K562 (cell line): ENCODE data around the gene MADD. TPM values are rescaled to one million over a fixed set of nuclear protein-coding genes. Genes with fewer than 3 reads are reported as not detected.

Experiments
- ATAC-seq: fragments of 200-7000 bp; cut with Tn5 transposase; 3 replicates; pipeline ENCODE4 v1.9.1; 2020; ENCODE audit warnings: moderate library complexity
- BruUV-seq: library from RNA; stranded (reverse); fragments of 400-500 nt; replicated peaks from 2 replicates; lab custom pipeline; 2021; lab: Mats Ljungman, UMichigan
- CTCF ChIA-PET: fragments of 300-600 bp; formaldehyde crosslinking; extraction: SDS; loops from one replicate; lab custom pipeline; 2021; ENCODE audit warnings: low intra/inter-chr PET ratio; lab: Yijun Ruan, JAX
- POLR2A ChIA-PET: fragments of 300-600, 350-650 bp; sonication (Branson Sonifier 250); formaldehyde crosslinking; extraction: SDS; loops from one replicate; lab custom pipeline; 2021; ENCODE audit warnings: antibody characterized with exemption, inconsistent platforms; lab: Yijun Ruan, JAX
- DNase-seq, 4 experiments: peaks; one replicate each; pipeline versions ENCODE4 v3.0.0 to v3.0.0-alpha.2; 2011 to 2018; ENCODE audit warnings: low spot score in 3 of 4, mixed read lengths in 3 of 4; ENCODE audit errors: extremely low read depth in 1 of 4
- FAIRE-seq: peaks from 2 replicates; lab custom pipeline; 2011; peaks lifted over from hg19 to GRCh38; lab: Jason Lieb, UNC
- H2AFZ ChIP-seq: 2 replicates; pipeline ENCODE4 v1.6.0; 2011; ENCODE audit warnings: low read depth, low read length, control low read depth, inconsistent platforms
- H3K27ac ChIP-seq: fragments of 200-600 bp; 3 replicates; pipeline ENCODE4 v1.8.0; 2011; ENCODE audit warnings: low read depth, mild to moderate bottlenecking, control low read depth, inconsistent platforms, low read length, moderate library complexity, mixed read lengths; ENCODE audit errors: extremely low read depth
- H3K27me3 ChIP-seq, 2 experiments: fragments of 300-600 bp in 1 of 2; 2 replicates in 1 of 2; 3 replicates in 1 of 2; pipeline versions ENCODE4 v1.6.0 to v1.8.0; 2011; ENCODE audit warnings: inconsistent platforms in 2 of 2, low read length in 2 of 2, mild to moderate bottlenecking in 1 of 2, mixed read lengths in 1 of 2, moderate library complexity in 1 of 2; ENCODE audit not compliant: control insufficient read depth in 2 of 2, insufficient read depth in 2 of 2
- H3K36me3 ChIP-seq: fragments of 300-600 bp; 3 replicates; pipeline ENCODE4 v1.8.0; 2011; ENCODE audit warnings: mild to moderate bottlenecking, low read length, inconsistent platforms; ENCODE audit not compliant: control insufficient read depth, insufficient read depth
- H3K4me1 ChIP-seq, 2 experiments: fragments of 200-600 bp in 1 of 2; replicated peaks in 1 of 2; 2 replicates in 1 of 2; 3 replicates in 1 of 2; pipeline versions ENCODE4 v1.5.1 to v1.8.0; 2011; ENCODE audit warnings: inconsistent platforms in 2 of 2, low read length in 2 of 2, mild to moderate bottlenecking in 1 of 2, mixed read lengths in 1 of 2, moderate library complexity in 1 of 2; ENCODE audit not compliant: control insufficient read depth in 2 of 2, insufficient read depth in 2 of 2
- H3K4me2 ChIP-seq: 2 replicates; pipeline ENCODE4 v1.6.1; 2011; ENCODE audit warnings: low read length, control low read depth, inconsistent platforms, mixed read lengths; ENCODE audit not compliant: insufficient read depth
- H3K4me3 ChIP-seq: fragments of 200-600 bp; sonication (generic), shearing (Covaris generic); 2 replicates; pipeline ENCODE4 v1.5.1; 2016; ENCODE audit warnings: control low read depth, inconsistent platforms
- H3K79me2 ChIP-seq: fragments of 200-600 bp; 3 replicates; pipeline ENCODE4 v1.8.0; 2011; ENCODE audit warnings: low read length, inconsistent platforms; ENCODE audit not compliant: control insufficient read depth, insufficient read depth
- H3K9ac ChIP-seq, 2 experiments: 2 replicates each; pipeline versions ENCODE4 v1.6.0 to v1.6.1; 2011; ENCODE audit warnings: low read depth in 2 of 2, low read length in 2 of 2, control low read depth in 1 of 2, inconsistent platforms in 1 of 2, mild to moderate bottlenecking in 1 of 2, mixed read lengths in 1 of 2; ENCODE audit not compliant: insufficient read depth in 1 of 2
- H3K9me1 ChIP-seq: one replicate; pipeline ENCODE4 v1.6.0; 2011; ENCODE audit warnings: inconsistent platforms, mild to moderate bottlenecking, low read length, moderate library complexity; ENCODE audit not compliant: control insufficient read depth, insufficient read depth
- H3K9me3 ChIP-seq: replicated peaks from 2 replicates; pipeline ENCODE4 v1.5.1; 2011; ENCODE audit warnings: low read depth, low read length, inconsistent platforms; ENCODE audit not compliant: control insufficient read depth, insufficient read depth
- H4K20me1 ChIP-seq: replicated peaks from 2 replicates; pipeline ENCODE4 v1.6.1; 2011; ENCODE audit warnings: low read length, inconsistent platforms, mixed read lengths; ENCODE audit not compliant: control insufficient read depth, insufficient read depth
- CREB3 ChIP-seq: fragments of 450-650 bp; conservative IDR thresholded peaks from 2 replicates; pipeline ENCODE4 v1.6.1; 2016; ENCODE audit warnings: missing genetic modification characterization, low read depth, mild to moderate bottlenecking, missing compliant biosample characterization, moderate library complexity
- EGR1 ChIP-seq: fragments of 450-650 bp; conservative IDR thresholded peaks from 2 replicates; pipeline ENCODE4 v1.6.1; 2017; ENCODE audit warnings: mild to moderate bottlenecking
- EHMT2 ChIP-seq: fragments of 450-650 bp; IDR thresholded peaks from 2 replicates; pipeline ENCODE4 v1.6.1; 2018; ENCODE audit warnings: antibody characterized with exemption
- KAT8 ChIP-seq: fragments of 450-650 bp; IDR thresholded peaks from 2 replicates; pipeline ENCODE4 v1.6.1; 2016; ENCODE audit warnings: low read depth, mild to moderate bottlenecking
- KDM1A ChIP-seq, 2 experiments: fragments of 450-650 bp; IDR thresholded peaks; 2 replicates each; pipeline ENCODE4 v1.6.1; 2016; ENCODE audit warnings: mild to moderate bottlenecking in 2 of 2
- NELFE ChIP-seq: IDR thresholded peaks from 2 replicates; pipeline ENCODE4 v1.6.1; 2011; ENCODE audit warnings: mild to moderate bottlenecking; ENCODE audit not compliant: insufficient read depth, insufficient read length
- PTBP1 ChIP-seq: fragments of 200-400 bp; formaldehyde crosslinking; IDR thresholded peaks from 2 replicates; pipeline ENCODE4 v1.6.1; 2017; ENCODE audit warnings: low read depth, low read length
- SMARCA4 ChIP-seq: fragments of 450-650 bp; IDR thresholded peaks from 2 replicates; pipeline ENCODE4 v1.6.1; 2016
- SRSF3 ChIP-seq: fragments of 200-400 bp; formaldehyde crosslinking; IDR thresholded peaks from 2 replicates; pipeline ENCODE4 v1.6.1; 2016; ENCODE audit warnings: mild to moderate bottlenecking, low read length, moderate library complexity; ENCODE audit not compliant: insufficient read depth
- TBP ChIP-seq: optimal IDR thresholded peaks from 2 replicates; pipeline ENCODE3; 2011; ENCODE audit warnings: low read depth, low read length, improper control_type of control experiment
- ZNF121 ChIP-seq: sonication (generic); formaldehyde crosslinking; conservative IDR thresholded peaks from 2 replicates; pipeline ENCODE4 v1.8.0; 2022; ENCODE audit warnings: missing genetic modification reagents
- ZNF57 ChIP-seq: fragments of 450-650 bp; formaldehyde crosslinking; IDR thresholded peaks from 2 replicates; pipeline ENCODE4 v1.4.0; 2020; ENCODE audit warnings: mild to moderate bottlenecking, moderate library complexity
- ZNF592 ChIP-seq: fragments of 450-650 bp; IDR thresholded peaks from 2 replicates; pipeline ENCODE4 v1.6.1; 2017; ENCODE audit warnings: antibody characterized with exemption, mild to moderate bottlenecking
- whole genome bisulfite sequencing: fragments of 100-300 bp; shearing (Covaris generic); methylation state at CpG from one replicate; pipeline ENCODE4 v1.1.6; 2016; ENCODE audit warnings: low coverage, mixed read lengths; ENCODE audit not compliant: insufficient coverage; ENCODE audit errors: missing lambda C conversion rate; 5-methylcytosine and 5-hydroxymethylcytosine counted together
- in situ Hi-C: fragments of 300-500 bp; cut with MboI; formaldehyde crosslinking; loops from 4 replicates; pipeline ENCODE4 v1.15.0; 2018; ENCODE audit warnings: inconsistent platforms, mixed read lengths
- intact Hi-C: fragments of 100-400 bp; cut with micrococcal nuclease; formaldehyde crosslinking; loops from 2 replicates; pipeline ENCODE4 v1.14.2; 2022
- polyA plus RNA-seq, 8 experiments: library from polyadenylated mRNA; depleted of rRNA in 4 of 8; stranded (reverse) in 5 of 8; unstranded in 3 of 8; fragments of >200 nt; fragmentation: Nextera tagmentation in 2 of 8; fragmentation: Illumina TruSeq in 1 of 8; extraction: Ambion mirVana in 2 of 8; extraction: Trizol in 1 of 8; gene quantifications; 2 replicates each; pipeline versions ENCODE4 v1.2.1 to v1.2.3, GENCODE V29; 2011 to 2014; ENCODE audit warnings: inconsistent platforms in 1 of 8, missing spikeins in 1 of 8
- total RNA-seq, 7 experiments: library from RNA; depleted of rRNA in 6 of 7; stranded (reverse); fragments of >200 nt in 6 of 7; fragmentation: Illumina TruSeq in 2 of 7; extraction: Trizol in 2 of 7; gene quantifications; 2 replicates each; pipeline versions ENCODE4 v1.2.1 to v1.2.3, GENCODE V29; 2011 to 2021; ENCODE audit warnings: low replicate concordance in 1 of 7

The MADD gene
- total and polyA plus RNA-seq, 9 of the 15 experiments (the other 6 are each of a cell fraction or from before 2014, with no cell fraction given): 0.68 to 57.6 (median 33.6) TPM

GRCh38 chr11:47258317-47258902 is 11.5 kb upstream of the MADD start:
- CTCF ChIA-PET: interaction anchor here (0.7 to 3.6 kb wide), 3 partner anchors 90 to 98 kb away, joined by 3 to 46 read pairs (median 5); no protein-coding TSS in a partner anchor
- TF ChIP-seq EHMT2 (no peak), PTBP1 (0 out of 2 replicates have a peak, but pooled peaks have one; percentile 61), ZNF121 (CRISPR knock-in tag) (peak; percentile 90), CREB3 (tag) (no peak), ZNF57 (CRISPR knock-in tag) (no peak), NELFE (no peak), KAT8 (no peak), SRSF3 (no peak), KDM1A (IDR thresholded peaks at IDR 0.05) (peak; percentile 73 to 83), SMARCA4 (no peak), TBP (no peak), ZNF592 (no peak), EGR1 (no peak)

More at GRCh38 chr11:47258317-47258902, 11.5 kb upstream of the MADD start:
- Histone ChIP-seq H3K79me2 (no peaks in the 10 kb centered on the region), H3K4me2 (peak overlapping the region; percentile 65), H2AFZ (peak overlapping the region; percentile 86), H3K27me3 (no peaks in the 10 kb centered on the region), H4K20me1 (no peaks in the 10 kb centered on the region), H3K9me3 (no peaks in the 10 kb centered on the region), H3K4me3 (peak overlapping the region; percentile 28), H3K27ac (peak overlapping the region; percentile 69; the same call in 2 of the 3 replicates), H3K9me1 (no peaks in the 10 kb centered on the region), H3K4me1 (peaks cover 41 to 42% of the 10 kb centered on the region in 2 experiments), H3K36me3 (no peaks in the 10 kb centered on the region), H3K9ac (peak overlapping the region; percentile 57 to 82; a peak in 3 of 4 replicates)
- DNase-seq: peak in 1 of 4 experiments; percentile 48
- in situ Hi-C loops: no loop called here
- BruUV-seq: no TSS peak
- POLR2A ChIA-PET: interaction anchor here (1.0 to 3.9 kb wide), 6 partner anchors 9 to 37 kb away, joined by 4 to 31 read pairs (median 7); partner anchors contain the start of gene ACP2
- ATAC-seq: peak; percentile 4; the same call in 1 of the 3 replicates
- intact Hi-C loops: loop anchor here (1.0 to 2.0 kb wide), 2 partner anchors 82 to 97 kb away; partner anchors contain the start of gene ARFGAP2
- FAIRE-seq: peak; percentile 46
- 17% methylated on average over 9 of the region's 11 CpGs for WGBS
